Stimulated activated CD8-positive, alpha-beta memory T cell treated with anti-CD3 and anti-CD28 coated beads, Interleukin-7, amount 100 ng/mL, for 1 hour (primary cell): ENCODE results near the gene CFAP44.
A peak's percentile ranks its signal among the peaks of the same experiment; 100 is the strongest.
"Not testable (repeated sequence)": the region's sequence is repeated elsewhere in the genome, so short reads cannot be mapped to it uniquely, and the experiment has no call there.

Source experiments
- DNase-seq, 2 donors: peaks; one replicate each; pipeline ENCODE4 v3.0.0-alpha.2; 2020; ENCODE audit warnings: low read depth in 2 of 2

CFAP44 gene, protein sequence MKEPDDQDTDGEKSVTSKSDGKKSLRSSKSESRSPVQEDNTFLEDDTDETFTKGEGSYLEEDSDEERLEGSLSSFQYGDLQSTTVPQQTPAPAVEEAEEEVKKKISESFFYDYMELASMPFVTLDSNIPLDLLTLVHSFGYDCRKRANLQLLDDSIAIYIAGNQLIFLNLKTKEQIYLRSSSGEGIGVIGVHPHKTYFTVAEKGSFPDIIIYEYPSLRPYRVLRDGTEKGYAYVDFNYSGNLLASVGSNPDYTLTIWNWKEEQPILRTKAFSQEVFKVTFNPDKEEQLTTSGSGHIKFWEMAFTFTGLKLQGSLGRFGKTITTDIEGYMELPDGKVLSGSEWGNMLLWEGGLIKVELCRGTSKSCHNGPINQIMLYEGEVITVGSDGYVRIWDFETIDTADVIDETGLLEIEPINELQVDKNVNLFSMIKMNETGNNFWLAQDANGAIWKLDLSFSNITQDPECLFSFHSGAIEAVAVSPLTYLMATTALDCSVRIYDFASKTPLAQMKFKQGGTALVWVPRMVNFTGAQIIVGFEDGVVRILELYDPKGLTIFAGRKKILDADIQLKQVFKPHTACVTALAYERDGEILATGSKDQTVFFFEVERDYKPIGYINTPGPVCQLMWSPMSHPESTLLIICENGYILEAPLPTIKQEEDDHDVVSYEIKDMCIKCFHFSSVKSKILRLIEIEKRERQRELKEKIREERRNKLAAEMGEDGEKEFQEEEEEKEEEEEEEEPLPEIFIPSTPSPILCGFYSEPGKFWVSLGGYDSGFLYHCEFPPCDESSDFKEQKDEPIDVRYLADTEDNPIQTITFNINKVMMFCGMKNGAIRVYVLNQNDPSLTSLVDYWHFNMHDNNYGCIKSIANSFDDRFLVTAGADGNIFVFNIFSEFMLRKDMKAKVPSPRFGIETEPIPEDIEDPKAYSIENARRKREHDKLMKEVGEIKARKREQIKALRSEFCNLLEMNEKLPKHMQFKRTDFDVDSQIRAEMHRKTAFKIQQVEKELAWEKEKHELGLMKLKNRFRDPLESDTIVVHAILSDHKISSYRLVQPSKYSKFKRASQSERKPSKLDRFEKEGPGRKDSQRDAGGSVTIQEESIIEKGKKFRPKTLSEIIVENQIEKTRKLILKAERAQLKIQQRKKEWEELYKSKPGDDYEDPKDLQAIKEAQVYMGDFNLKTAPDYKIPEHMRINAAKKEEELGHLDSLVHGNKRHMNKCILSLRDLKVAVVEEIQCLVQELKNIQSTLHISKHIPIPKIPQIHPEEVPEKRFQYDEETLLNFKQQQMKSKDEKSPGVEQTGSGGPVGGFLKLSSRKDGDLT (N-terminal part only)

DNA sequence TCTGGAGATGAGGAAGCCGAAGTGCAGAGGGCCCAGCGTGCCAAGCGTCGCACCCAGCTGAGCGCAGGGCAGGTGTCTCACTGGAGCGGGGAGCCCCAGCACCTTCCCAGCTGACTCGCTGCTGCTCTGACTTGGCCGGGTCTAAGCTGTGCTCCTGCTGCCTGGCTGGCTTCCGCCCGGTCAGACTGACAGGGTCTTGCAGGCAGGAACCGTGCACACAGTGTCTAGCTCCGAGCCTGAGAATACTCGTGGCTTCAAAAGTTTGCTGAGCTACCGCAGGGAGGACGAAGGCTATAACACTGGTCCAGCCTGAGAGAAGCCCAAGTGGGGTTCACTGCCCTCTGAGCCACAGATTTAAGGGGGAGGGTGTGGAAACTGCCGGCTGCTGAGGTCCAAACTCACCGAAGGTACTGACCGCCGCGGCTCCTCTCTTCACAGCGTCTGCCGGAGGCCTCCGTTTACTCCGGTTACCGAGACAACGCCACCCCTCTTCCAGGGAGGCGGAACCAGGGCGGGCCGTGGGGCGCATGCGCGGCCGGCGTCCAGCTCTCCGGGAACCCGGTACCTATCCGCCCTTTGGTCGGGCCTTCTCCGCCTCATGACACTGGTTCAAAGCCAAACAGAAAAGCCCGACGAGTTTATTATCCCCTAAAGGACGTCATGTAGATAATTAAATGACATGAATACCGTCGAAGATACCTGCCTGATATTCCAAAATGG lies at the start of gene CFAP44:
Gene CFAP44, minus strand, starts transcription at position 443 of the 720 bp plus-strand sequence. CDS start 7,829 bp downstream, outside the sequence.
- DNase-seq, result peak; percentile 17 to 23

DNA sequence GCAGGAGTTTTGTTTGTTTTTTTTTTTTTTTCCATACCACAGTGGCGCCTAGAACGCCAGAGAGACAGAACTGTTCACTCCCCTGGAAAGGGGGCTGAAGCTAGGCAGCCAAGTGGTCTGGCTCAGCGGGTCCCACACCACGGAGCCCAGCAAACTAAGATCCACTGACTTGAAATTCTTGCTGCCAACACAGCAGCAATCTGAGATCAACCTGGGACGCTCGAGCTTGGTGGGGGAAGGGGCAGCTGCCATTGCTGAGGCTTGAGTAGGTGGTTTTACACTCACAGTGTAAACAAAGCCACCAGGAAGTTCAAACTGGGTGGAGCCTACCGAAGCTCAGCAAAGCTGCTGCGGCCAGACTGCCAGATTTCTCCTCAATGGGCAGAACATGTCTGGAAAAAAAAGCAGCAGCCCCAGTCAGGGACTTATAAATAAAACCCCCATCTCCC lies 43.9 kb upstream of the CFAP44 start:
- peak in 1 of 2 donors; percentile 1 for DNase-seq

DNA sequence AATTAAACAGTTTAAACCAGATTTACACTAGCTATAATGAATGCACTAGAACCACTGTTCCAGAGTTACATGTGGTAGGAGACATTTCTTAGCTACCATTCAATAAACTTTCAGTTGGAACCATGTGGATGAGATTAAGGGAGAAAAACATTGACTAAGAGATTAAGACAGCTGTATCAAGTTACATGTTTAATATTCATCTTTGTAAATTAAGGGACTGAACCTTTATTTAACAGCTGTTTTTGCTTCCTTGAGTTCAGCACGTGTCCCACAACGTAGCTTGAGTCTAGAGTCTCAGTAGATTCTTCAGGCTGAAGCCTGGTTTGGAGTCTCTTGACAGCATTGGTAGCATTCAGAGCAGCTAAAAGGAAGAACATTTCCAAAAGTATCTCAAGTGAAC lies 27.2 kb upstream of the CFAP44 start:
- DNase-seq, result no peak

DNA sequence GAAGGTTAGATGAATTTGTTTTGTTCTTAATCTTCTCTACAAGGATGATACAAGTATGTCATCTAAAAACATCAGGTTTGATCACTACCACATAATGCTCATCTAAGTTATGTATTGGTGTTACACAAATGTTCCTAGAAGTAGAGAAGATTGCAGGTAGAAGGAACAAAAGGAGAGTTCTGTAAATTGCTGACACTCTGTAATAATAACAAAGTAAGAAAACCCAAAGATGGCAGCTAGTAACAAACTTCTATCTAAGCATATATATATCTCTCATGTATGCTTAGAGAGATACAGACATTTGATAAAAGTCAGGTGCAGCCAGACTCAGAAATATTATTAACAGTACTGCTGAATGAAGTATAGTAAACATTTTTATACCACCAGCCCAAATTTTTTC lies 20.2 kb upstream of the CFAP44 start:
- DNase-seq, result no peak

DNA sequence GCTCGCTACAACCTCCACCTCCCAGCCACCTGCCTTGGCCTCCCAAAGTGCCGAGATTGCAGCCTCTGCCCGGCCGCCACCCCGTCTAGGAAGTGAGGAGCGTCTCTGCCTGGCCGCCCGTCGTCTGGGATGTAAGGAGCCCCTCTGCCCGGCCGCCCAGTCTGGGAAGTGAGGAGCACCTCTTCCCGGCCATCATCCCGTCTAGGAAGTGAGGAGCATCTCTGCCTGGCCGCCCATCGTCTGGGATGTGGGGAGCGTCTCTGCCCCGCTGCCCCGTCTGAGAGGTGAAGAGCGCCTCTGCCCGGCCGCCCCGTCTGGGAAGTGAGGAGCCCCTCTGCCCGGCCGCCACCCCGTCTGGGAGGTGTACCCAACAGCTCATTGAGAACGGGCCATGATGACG lies 17.3 kb upstream of the CFAP44 start:
- DNase-seq, result not testable (repeated sequence)

DNA sequence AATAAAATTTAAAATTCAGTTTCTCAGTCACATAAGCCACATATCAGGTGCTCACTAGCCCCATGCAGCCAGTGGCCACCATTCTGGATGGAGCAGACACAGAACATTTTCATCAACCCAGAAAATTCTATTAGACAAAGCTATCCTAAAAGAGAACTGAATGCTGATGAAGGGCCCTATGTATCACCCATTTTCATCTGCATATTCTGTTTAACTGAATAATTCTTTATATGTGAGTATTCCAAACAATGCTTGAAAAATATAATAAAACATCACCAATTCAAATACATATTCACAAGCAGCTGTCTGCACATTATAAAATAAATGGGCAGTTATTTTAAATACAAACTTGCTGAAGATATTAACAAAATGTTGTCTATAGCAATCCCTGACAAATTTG lies 14.2 kb upstream of the CFAP44 start:
- no peak for DNase-seq

DNA sequence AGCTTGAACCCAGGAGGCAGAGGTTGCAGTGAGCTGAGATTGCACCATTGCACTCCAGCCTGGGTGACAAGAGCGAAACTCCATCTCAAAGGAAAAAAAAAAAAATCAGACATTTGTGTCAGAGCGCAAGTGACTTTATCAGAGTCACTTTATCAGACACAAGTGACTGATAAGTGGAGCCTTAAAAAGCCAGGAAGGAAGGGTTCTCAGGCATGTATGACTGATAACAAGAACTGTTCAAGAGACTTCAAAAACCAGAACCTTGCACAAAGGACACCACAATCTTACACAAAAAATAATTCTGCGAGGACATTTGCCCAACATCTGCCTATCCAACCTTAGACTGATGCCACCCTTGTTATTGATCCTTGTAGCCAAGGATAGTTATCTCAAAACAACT lies 13.3 kb upstream of the CFAP44 start:
- no peak for DNase-seq

DNA sequence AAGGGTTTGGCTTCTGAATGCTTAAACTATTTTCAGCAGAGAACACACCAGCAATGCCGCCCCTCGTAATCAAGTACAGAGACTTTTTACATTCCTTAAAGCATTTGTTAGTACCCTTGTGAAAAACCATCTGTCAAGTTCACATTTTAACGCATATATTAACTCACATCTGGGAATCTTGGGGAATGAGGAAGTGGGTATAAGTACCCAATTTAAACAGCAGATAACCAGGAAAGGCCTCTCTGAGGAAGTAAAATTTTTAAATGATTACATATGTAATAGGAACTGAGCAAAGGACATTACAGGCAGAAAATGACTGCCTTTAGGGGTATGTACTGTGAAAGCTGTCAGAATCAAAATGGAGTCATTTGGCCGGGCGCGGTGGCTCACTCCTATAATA lies 12.8 kb upstream of the CFAP44 start:
- DNase-seq, result no peak

DNA sequence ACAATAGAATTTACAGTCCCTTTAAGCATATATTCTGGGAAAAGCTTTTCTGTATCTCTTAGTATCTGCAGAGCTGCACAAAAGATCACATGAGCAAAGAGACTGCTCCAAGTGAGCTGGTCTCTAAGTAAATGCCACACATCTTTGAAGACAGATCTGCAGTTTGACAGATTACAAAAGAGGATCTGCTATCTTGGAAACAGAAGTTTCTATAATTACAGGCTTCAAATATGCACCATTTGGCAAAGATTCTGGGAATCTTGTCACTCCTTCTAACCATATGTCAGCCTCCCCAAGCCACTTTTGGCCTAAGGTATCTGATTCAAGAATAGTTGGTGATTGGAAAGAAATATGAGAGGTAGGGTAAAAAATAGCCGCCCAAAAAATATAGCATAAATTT lies 9.6 kb upstream of the CFAP44 start:
- DNase-seq, result no peak

DNA sequence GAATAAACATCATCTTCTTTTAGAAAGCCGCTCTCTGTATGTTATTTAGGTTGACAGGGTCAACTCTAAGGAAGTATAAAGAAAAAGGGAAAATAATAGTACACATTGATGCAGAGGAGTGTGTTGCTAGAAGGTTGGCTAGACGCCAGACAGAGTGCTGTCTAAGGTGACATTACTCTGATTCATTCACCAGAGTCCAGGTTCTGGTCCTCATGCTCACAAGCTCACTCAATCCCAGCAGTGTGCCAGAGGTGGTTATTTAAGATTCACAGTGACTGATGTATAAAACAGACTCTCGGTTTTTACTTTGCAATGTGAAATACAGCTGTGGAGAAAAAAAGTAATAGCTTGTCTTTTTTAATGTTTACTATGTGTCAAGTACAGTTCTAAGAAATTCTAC lies 1.7 kb downstream of the CFAP44 start:
- no peak for DNase-seq

DNA sequence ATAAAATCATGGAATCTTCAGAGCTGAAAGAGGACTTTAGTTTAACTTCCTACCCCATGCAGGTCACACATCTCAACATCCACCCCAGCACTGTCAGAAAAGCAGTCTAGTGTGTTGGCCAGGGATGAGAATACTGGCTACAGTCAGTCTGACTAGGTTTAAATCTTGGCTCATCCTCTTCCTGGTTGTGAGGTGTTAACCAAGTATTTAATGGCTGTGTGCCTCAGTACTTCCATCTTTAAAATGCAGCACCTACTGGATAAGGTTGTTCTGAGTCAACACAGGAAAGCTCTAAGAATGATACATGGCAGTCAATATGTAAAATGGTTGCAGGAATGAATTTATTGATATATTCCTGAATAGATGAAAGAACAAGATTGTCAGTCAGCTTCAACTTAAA lies 3.1 kb downstream of the CFAP44 start:
- DNase-seq, result no peak

DNA sequence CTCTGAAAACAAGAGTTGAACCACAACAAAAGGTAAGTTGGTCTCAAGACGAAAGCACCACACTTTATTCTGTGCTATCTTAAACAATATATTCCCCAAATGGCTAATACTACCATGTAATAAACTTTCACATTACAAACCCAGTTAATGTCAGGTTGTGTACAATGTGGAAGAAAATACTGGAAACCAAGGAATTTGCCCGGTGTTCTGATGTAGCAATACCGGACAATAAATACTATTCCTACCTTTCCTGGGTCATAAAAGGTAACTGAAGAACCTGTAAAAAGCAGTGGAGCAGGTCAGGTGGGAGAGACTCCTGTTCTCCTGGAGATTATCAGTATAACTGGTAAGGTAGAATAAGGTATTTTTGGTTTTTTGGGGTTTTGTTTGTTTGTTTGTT lies 3.9 kb downstream of the CFAP44 start:
- DNase-seq, result no peak

DNA sequence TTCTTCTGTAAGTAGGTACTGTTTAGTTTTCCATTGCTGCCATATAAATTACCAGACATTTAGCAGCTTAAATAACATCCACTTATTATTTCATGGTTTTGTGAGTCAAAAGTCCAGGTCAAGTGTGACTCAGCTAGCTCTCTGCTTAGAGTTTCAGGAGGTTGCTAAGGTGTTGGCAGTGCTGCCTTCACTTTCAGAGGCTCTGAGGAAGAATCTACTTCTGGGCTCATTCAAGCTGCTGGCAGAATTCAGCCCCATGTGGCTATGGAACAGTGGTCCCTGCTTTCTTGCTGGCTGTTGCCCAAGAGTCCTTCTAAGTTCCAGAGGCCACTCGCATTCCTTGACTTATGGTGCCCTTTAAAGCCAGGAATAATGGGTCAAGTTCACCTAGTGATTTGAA lies 4.5 kb downstream of the CFAP44 start:
- DNase-seq, result no peak

DNA sequence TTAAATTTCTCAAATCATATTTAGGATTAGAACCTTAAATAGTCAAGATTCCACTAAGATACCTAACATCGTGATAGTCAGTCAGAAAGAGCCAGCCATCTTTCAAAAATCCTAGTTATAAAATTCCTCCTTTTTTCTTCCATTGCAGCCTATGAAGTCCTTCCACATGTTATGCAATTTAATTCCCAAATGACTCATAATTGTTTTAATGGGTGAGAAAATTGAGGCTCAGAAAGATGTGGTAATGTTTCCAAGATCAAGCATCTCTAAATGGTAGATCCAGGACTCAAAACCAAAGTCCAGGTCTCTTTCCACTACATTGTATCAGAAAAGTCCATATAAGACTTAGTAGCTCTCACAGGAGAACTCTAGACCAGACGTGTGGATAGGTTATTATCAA lies 9.5 kb downstream of the CFAP44 start:
- no peak for DNase-seq

DNA sequence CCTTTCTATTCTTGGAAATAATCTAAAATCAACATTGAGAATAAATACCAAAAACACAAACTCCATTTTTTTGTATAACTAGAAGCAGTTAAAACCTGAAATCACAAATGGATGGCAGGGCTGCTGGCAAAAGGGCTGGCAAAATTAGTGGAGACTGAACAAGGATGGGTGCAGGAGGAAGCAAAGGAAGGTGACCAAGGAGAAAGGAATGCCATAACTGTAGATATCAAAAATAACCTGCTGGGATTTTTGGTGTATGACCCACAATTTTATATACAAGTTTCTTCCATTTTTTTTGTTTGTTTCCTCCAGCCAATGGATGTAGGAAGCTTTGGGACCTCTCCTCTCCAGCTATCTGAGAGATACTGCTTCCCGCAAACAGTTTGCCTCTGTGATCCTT lies 12.7 kb downstream of the CFAP44 start:
- no peak for DNase-seq

DNA sequence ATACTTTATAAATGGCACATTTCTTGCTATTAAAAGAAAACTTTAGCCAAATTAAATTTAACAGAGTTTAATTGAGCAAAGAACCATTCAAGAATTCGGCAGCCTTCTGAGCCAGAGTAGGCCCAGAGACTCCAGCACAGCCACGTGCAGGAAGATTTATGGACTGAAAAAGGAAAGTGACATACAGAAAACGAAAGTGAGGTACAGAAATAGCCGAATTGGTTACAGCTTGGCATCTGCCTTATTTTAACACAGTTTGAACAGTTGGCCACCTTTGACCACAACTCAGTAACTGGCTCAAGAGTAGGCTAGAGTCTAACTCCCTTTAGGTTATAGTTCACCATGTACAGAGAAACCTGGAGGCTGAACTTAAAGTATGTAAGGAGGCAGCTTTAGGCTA lies 17.6 kb downstream of the CFAP44 start:
- DNase-seq, result no peak

DNA sequence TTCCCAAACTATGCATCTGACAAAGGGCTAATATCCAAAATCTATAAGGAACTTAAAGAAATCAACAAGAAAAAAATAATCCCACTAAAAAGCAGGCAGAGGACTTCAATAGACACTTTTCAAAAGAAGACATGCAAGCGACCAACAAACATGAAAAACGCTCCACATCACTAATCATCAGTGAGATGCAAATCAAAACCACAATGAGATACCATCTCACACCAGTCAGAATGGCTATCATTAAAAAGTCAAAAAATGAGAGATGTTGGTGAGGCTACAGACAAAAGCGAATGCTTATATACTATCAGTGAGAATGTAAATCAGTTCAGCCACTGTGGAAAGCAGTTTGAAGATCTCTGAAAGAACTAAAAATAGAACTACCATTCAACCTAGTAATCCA lies 20.2 kb downstream of the CFAP44 start:
- no peak for DNase-seq

DNA sequence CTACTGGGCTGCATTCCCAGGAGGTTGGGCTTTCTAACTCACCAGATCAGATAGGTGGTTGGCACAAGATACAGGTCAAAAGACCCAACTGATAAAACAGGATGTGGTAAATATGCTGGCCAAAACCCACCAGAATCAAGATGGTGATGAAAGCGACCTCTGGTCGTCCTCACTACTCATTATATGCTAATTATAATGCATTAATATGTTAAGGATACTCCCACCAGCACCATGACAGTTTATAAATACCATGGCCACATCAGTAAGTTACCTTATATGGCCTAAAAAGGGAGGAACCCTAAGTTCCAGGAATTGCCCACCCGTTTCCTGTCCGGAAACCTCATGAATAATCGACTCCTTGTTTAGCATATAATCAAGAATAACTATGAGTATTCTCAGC lies 31.6 kb downstream of the CFAP44 start:
- no peak for DNase-seq

DNA sequence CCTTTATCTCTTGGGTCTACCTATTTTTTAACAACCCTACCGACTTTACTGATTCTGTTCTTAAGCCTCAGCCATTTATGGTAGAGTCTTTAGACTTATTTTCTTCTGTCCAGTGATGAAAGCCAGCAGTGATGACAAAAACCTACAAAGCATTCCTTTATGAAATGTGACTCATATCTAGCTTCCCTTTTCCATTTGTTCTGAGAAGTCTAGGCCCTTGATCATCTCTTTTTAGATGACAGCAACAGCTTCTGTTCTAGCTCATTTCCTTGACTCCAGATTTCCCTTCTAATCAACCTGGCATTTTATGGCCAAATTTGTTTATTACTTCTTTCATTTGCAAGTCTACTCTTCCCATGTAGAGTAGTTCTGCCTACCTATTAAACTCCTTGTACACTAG lies 36.1 kb downstream of the CFAP44 start:
- no peak for DNase-seq

DNA sequence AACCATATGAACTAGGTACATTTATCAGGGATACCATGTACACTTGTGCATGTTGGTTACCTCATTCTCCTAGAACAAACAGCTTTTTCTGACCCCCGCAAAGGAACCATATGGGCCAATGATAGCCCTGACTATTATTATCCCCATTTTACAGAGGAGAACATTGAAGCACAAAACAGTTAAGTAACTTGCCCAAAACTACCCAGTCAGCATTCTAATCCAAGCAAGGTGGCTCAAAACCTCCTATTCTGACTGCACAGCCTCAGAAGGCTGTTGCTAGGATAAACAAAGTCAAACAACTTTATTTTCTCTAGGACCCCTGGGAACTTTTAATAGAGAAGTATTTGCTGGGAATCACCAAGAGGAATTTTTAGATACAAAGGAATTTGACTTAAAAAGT lies 36.7 kb downstream of the CFAP44 start:
- no peak for DNase-seq
